PC-3 (cell line): ENCODE results near the gene WDR93. TPM values are rescaled to one million over a fixed set of nuclear protein-coding genes. Genes with fewer than 3 reads are reported as not detected.

Experiments
- ATAC-seq: fragments of 200-7000 bp; cut with Tn5 transposase; 2 replicates; pipeline ENCODE4 v1.9.1; 2020; ENCODE audit warnings: mild to moderate bottlenecking, moderate library complexity
- BruUV-seq: library from RNA; stranded (reverse); fragments of 400-500 nt; replicated peaks from 2 replicates; lab custom pipeline; 2021; lab: Mats Ljungman, UMichigan
- CTCF ChIA-PET: fragments of 300-600 bp; sonication (Branson Sonifier 250); formaldehyde crosslinking; loops from one replicate; lab custom pipeline; 2022; ENCODE audit warnings: antibody characterized with exemption; lab: Charles Lee
- POLR2A ChIA-PET: fragments of 300-600 bp; sonication (Branson Sonifier 250); formaldehyde crosslinking; loops from one replicate; lab custom pipeline; 2022; ENCODE audit warnings: antibody characterized with exemption; ENCODE audit not compliant: unreplicated experiment; lab: Charles Lee
- DNase-seq: peaks from one replicate; pipeline ENCODE4 v3.0.0-alpha.2; 2015
- H2AFZ ChIP-seq: fragments of 300-600 bp; sonication (generic); 2 replicates; pipeline ENCODE4 v1.6.0; 2016; ENCODE audit warnings: antibody characterized with exemption, low read length
- H3F3A ChIP-seq: fragments of 300-600 bp; sonication (generic); one replicate; pipeline ENCODE4 v1.6.0; 2017; ENCODE audit warnings: antibody characterized with exemption, low read length, control low read depth, mild to moderate bottlenecking; ENCODE audit not compliant: unreplicated experiment
- H3K27ac ChIP-seq: fragments of 300-600 bp; sonication (generic); 2 replicates; pipeline ENCODE4 v1.5.1; 2016; ENCODE audit warnings: mild to moderate bottlenecking, low read length
- H3K27me3 ChIP-seq: fragments of 300-600 bp; sonication (generic); 2 replicates; pipeline ENCODE4 v1.6.1; 2016; ENCODE audit warnings: low read length, mixed read lengths
- H3K36me3 ChIP-seq: fragments of 300-600 bp; sonication (generic); 2 replicates; pipeline ENCODE4 v1.6.1; 2016; ENCODE audit warnings: low read depth, mixed run types, low read length, mixed read lengths
- H3K4me1 ChIP-seq: fragments of 300-600 bp; sonication (generic); 2 replicates; pipeline ENCODE4 v1.5.1; 2016; ENCODE audit warnings: low read length; ENCODE audit not compliant: insufficient read depth
- H3K4me2 ChIP-seq: fragments of 300-600 bp; sonication (generic); 2 replicates; pipeline ENCODE4 v1.6.0; 2016; ENCODE audit warnings: low read length
- H3K4me3 ChIP-seq: fragments of 300-600 bp; sonication (generic); 2 replicates; pipeline ENCODE4 v1.5.1; 2016; ENCODE audit warnings: mild to moderate bottlenecking, low read length, mixed read lengths
- H3K79me2 ChIP-seq: fragments of 300-600 bp; sonication (generic); 2 replicates; pipeline ENCODE4 v1.6.1; 2017; ENCODE audit warnings: low read length, mixed read lengths
- H3K9ac ChIP-seq: fragments of 300-600 bp; sonication (generic); 2 replicates; pipeline ENCODE4 v1.6.0; 2016; ENCODE audit warnings: mild to moderate bottlenecking, low read length
- H3K9me2 ChIP-seq: fragments of 300-600 bp; sonication (generic); replicated peaks from 2 replicates; pipeline ENCODE4 v1.6.1; 2016; ENCODE audit warnings: mixed run types, low read length, mixed read lengths
- H3K9me3 ChIP-seq: fragments of 300-600 bp; sonication (generic); 2 replicates; pipeline ENCODE4 v1.6.1; 2016; ENCODE audit warnings: low read length, mixed read lengths
- H4K20me1 ChIP-seq: fragments of 300-600 bp; sonication (generic); 2 replicates; pipeline ENCODE4 v1.6.1; 2016; ENCODE audit warnings: low read length, mixed read lengths
- CTCF ChIP-seq: fragments of 300-600 bp; sonication (generic); conservative IDR thresholded peaks from 2 replicates; pipeline ENCODE4 v1.5.1; 2017; ENCODE audit warnings: antibody characterized with exemption, low read depth, mild to moderate bottlenecking, low read length
- EZH2 ChIP-seq: fragments of 300-600 bp; sonication (generic); IDR thresholded peaks from one replicate; pipeline ENCODE4 v1.6.1; 2017; ENCODE audit warnings: antibody characterized with exemption, mild to moderate bottlenecking, low read length; ENCODE audit not compliant: unreplicated experiment
- EZH2phosphoT487 ChIP-seq: fragments of 300-600 bp; sonication (generic); IDR thresholded peaks from 2 replicates; pipeline ENCODE4 v1.6.1; 2018; ENCODE audit warnings: mild to moderate bottlenecking, antibody characterized with exemption, low read length, borderline replicate concordance
- intact Hi-C: fragments of 100-400 bp; cut with micrococcal nuclease; formaldehyde crosslinking; loops from 2 replicates; pipeline ENCODE4 v1.9.0; 2023
- total RNA-seq: library from RNA; depleted of rRNA; stranded (reverse); fragments of >200 nt; gene quantifications from 2 replicates; pipeline ENCODE4 v1.2.3, GENCODE V29; 2014

The WDR93 gene
- total RNA-seq, 1 experiment from 2014 or later = 0.22 TPM

GRCh38 chr15:89780601-89781000 lies 90.0 kb downstream of the WDR93 start:
- intact Hi-C loops = no loop called here
- peak overlapping the region; percentile 99 for H3K27ac ChIP-seq
- ChIA-PET CTCF (no interaction called here), POLR2A (no interaction called here)
- no peaks in the 10 kb centered on the region for H4K20me1 ChIP-seq
- no peaks in the 10 kb centered on the region for H3F3A ChIP-seq
- H3K9me2 ChIP-seq = no peaks in the 10 kb centered on the region
- TF ChIP-seq EZH2phosphoT487 (no peak), EZH2 (no peak), CTCF (no peak)
- no peak for DNase-seq
- no peaks in the 10 kb centered on the region for H3K27me3 ChIP-seq
- H3K4me2 ChIP-seq = peak overlapping the region; percentile 21; the same call in 1 of the 2 replicates
- H3K9me3 ChIP-seq = no peaks in the 10 kb centered on the region
- H3K4me3 ChIP-seq = no peak overlapping the region
- H3K4me1 ChIP-seq = peaks cover 75% of the 10 kb centered on the region
- H3K36me3 ChIP-seq = no peaks in the 10 kb centered on the region
- H2AFZ ChIP-seq = no peak overlapping the region
- H3K79me2 ChIP-seq = no peaks in the 10 kb centered on the region
- peak overlapping the region; percentile 77; the same call in 1 of the 2 replicates for H3K9ac ChIP-seq
- no TSS peak for BruUV-seq
- no peak for ATAC-seq

- Histone ChIP-seq H4K20me1 (no peaks in the 10 kb centered on the region), H3K9ac (peak overlapping the region; percentile 77), H3K27me3 (no peaks in the 10 kb centered on the region), H2AFZ (no peak overlapping the region), H3K9me3 (no peaks in the 10 kb centered on the region), H3K4me1 (peaks cover 79% of the 10 kb centered on the region), H3K9me2 (no peaks in the 10 kb centered on the region), H3K27ac (peak overlapping the region; percentile 99), H3F3A (no peaks in the 10 kb centered on the region), H3K79me2 (no peaks in the 10 kb centered on the region), H3K4me3 (no peak overlapping the region), H3K4me2 (peak overlapping the region; percentile 21; the same call in 1 of the 2 replicates), H3K36me3 (no peaks in the 10 kb centered on the region)
- intact Hi-C loops = no loop called here
- POLR2A ChIA-PET = no interaction called here
- DNase-seq = peak; percentile 71
- peak; percentile 25 for ATAC-seq
- no TSS peak for BruUV-seq
- TF ChIP-seq EZH2phosphoT487 = no peak
- TF ChIP-seq CTCF = no peak
- no peak for TF ChIP-seq EZH2
- CTCF ChIA-PET = no interaction called here
Observed at GRCh38 chr15:89781055-89781454, 90.4 kb downstream of the WDR93 start.

GRCh38 chr15:89781891-89782618 lies 91.4 kb downstream of the WDR93 start:
- BruUV-seq = no TSS peak

More at GRCh38 chr15:89781891-89782618, 91.4 kb downstream of the WDR93 start:
- DNase-seq (peak; percentile 90), ATAC-seq (peak; percentile 34)
- peak overlapping the region; percentile 77 for H3K9ac ChIP-seq
- no peaks in the 10 kb centered on the region for H3K27me3 ChIP-seq
- no peak overlapping the region for H3K4me3 ChIP-seq
- H3K27ac ChIP-seq = peak overlapping the region; percentile 99
- no peaks in the 10 kb centered on the region for H3F3A ChIP-seq
- POLR2A ChIA-PET = no interaction called here
- H3K4me1 ChIP-seq = peaks cover 73% of the 10 kb centered on the region
- peak overlapping the region; percentile 58; the same call in 1 of the 2 replicates for H2AFZ ChIP-seq
- TF ChIP-seq EZH2phosphoT487 (no peak), CTCF (no peak), EZH2 (no peak)
- H3K36me3 ChIP-seq = no peaks in the 10 kb centered on the region
- CTCF ChIA-PET = no interaction called here
- no peaks in the 10 kb centered on the region for H3K79me2 ChIP-seq
- no peaks in the 10 kb centered on the region for H4K20me1 ChIP-seq
- H3K9me2 ChIP-seq = no peaks in the 10 kb centered on the region
- intact Hi-C loops = no loop called here
- peak overlapping the region; percentile 37 for H3K4me2 ChIP-seq
- H3K9me3 ChIP-seq = no peaks in the 10 kb centered on the region
